H9 (cell line): ENCODE measurements around the gene ZNF224. TPM values are rescaled to one million over a fixed set of nuclear protein-coding genes. Genes with fewer than 3 reads are reported as not detected.

Experiments used
- DNase-seq: peaks from one replicate; pipeline ENCODE4 v3.0.0-alpha.2; 2017
- H2AFZ ChIP-seq: one replicate; pipeline ENCODE4 v1.6.1; 2013; ENCODE audit warnings: mild to moderate bottlenecking, low read length, control low read depth, moderate library complexity
- H2AK5ac ChIP-seq: 2 replicates; pipeline ENCODE4 v1.6.1; 2013; ENCODE audit warnings: low read length, control low read depth, mixed read lengths; ENCODE audit not compliant: insufficient read length
- H2BK120ac ChIP-seq: one replicate; pipeline ENCODE4 v1.6.1; 2013; ENCODE audit warnings: low read depth, mild to moderate bottlenecking, low read length, control low read depth, inconsistent platforms; ENCODE audit not compliant: poor library complexity, severe bottlenecking
- H2BK12ac ChIP-seq: 2 replicates; pipeline ENCODE4 v1.6.1; 2013; ENCODE audit warnings: low read length, control low read depth, mixed read lengths, low read depth; ENCODE audit not compliant: insufficient read length
- H2BK15ac ChIP-seq: 2 replicates; pipeline ENCODE4 v1.6.1; 2013; ENCODE audit warnings: low read depth, low read length, control low read depth
- H2BK20ac ChIP-seq: one replicate; pipeline ENCODE4 v1.6.1; 2013; ENCODE audit warnings: low read depth, mild to moderate bottlenecking, low read length, control low read depth, inconsistent platforms; ENCODE audit not compliant: poor library complexity, severe bottlenecking
- H2BK5ac ChIP-seq: 2 replicates; pipeline ENCODE4 v1.6.1; 2013; ENCODE audit warnings: low read length, control low read depth, mixed read lengths; ENCODE audit not compliant: insufficient read length
- H3K14ac ChIP-seq: 2 replicates; pipeline ENCODE4 v1.6.1; 2013; ENCODE audit warnings: low read length, control low read depth; ENCODE audit not compliant: insufficient read depth
- H3K18ac ChIP-seq: 2 replicates; pipeline ENCODE4 v1.6.1; 2013; ENCODE audit warnings: low read depth, mild to moderate bottlenecking, mixed read lengths, low read length, control low read depth; ENCODE audit not compliant: insufficient read length
- H3K23ac ChIP-seq: 2 replicates; pipeline ENCODE4 v1.6.1; 2013; ENCODE audit warnings: low read length, control low read depth, mixed read lengths, low read depth; ENCODE audit not compliant: insufficient read length
- H3K23me2 ChIP-seq: 2 replicates; pipeline ENCODE4 v1.6.1; 2013; ENCODE audit warnings: low read depth, mild to moderate bottlenecking, mixed read lengths, low read length, control low read depth; ENCODE audit not compliant: insufficient read length, poor library complexity, severe bottlenecking
- H3K27ac ChIP-seq: 2 replicates; pipeline ENCODE4 v1.5.1; 2013; ENCODE audit warnings: low read length, control low read depth, mixed read lengths, low read depth; ENCODE audit not compliant: insufficient read length
- H3K27me3 ChIP-seq: 2 replicates; pipeline ENCODE4 v1.6.1; 2013; ENCODE audit warnings: low read length, control low read depth, inconsistent platforms; ENCODE audit not compliant: insufficient read depth
- H3K4ac ChIP-seq: 2 replicates; pipeline ENCODE4 v1.6.1; 2013; ENCODE audit warnings: low read depth, mild to moderate bottlenecking, control low read depth, inconsistent platforms, low read length, moderate library complexity
- H3K4me1 ChIP-seq: 2 replicates; pipeline ENCODE4 v1.6.1; 2013; ENCODE audit warnings: low read length, control low read depth, inconsistent platforms; ENCODE audit not compliant: insufficient read depth
- H3K4me2 ChIP-seq: 2 replicates; pipeline ENCODE4 v1.6.1; 2013; ENCODE audit warnings: low read length, control low read depth, mixed read lengths; ENCODE audit not compliant: insufficient read length, insufficient read depth
- H3K56ac ChIP-seq: 2 replicates; pipeline ENCODE4 v1.6.1; 2013; ENCODE audit warnings: low read depth, mild to moderate bottlenecking, mixed read lengths, low read length, control low read depth; ENCODE audit not compliant: insufficient read length
- H3K79me1 ChIP-seq: 2 replicates; pipeline ENCODE4 v1.6.1; 2013; ENCODE audit warnings: low read depth, mild to moderate bottlenecking, moderate library complexity, low read length, control low read depth, inconsistent platforms; ENCODE audit not compliant: insufficient read depth, poor library complexity, severe bottlenecking
- H3K79me2 ChIP-seq: 2 replicates; pipeline ENCODE4 v1.6.1; 2013; ENCODE audit warnings: low read length, control low read depth, inconsistent platforms; ENCODE audit not compliant: insufficient read depth
- H3K9ac ChIP-seq: 2 replicates; pipeline ENCODE4 v1.6.1; 2013; ENCODE audit warnings: low read length, control low read depth, mixed read lengths; ENCODE audit not compliant: insufficient read length; ENCODE audit errors: extremely low read depth
- H3K9me3 ChIP-seq: one replicate; pipeline ENCODE4 v1.6.1; 2013; ENCODE audit warnings: low read depth, low read length, inconsistent platforms; ENCODE audit not compliant: control insufficient read depth
- H3T11ph ChIP-seq: one replicate; pipeline ENCODE4 v1.6.1; 2013; ENCODE audit warnings: mild to moderate bottlenecking, low read length, control low read depth, inconsistent platforms
- H4K20me1 ChIP-seq: one replicate; pipeline ENCODE4 v1.6.1; 2013; ENCODE audit not compliant: control insufficient read depth, insufficient read length, insufficient read depth
- H4K5ac ChIP-seq: 2 replicates; pipeline ENCODE4 v1.6.1; 2013; ENCODE audit warnings: low read depth, mild to moderate bottlenecking, mixed read lengths, low read length, control low read depth; ENCODE audit not compliant: insufficient read length
- H4K8ac ChIP-seq: replicated peaks from 2 replicates; pipeline ENCODE4 v1.6.1; 2013; ENCODE audit warnings: low read length, control low read depth, mixed read lengths, low read depth; ENCODE audit not compliant: insufficient read length
- H4K91ac ChIP-seq: 2 replicates; pipeline ENCODE4 v1.6.1; 2013; ENCODE audit warnings: low read depth, mild to moderate bottlenecking, moderate library complexity, mixed read lengths, low read length, control low read depth; ENCODE audit not compliant: insufficient read length
- H3K27ac Mint-ChIP-seq, 3 experiments: 2 replicates in 2 of 3; 3 replicates in 1 of 3; pipeline ENCODE4 v1.8.0; 2020 to 2021; ENCODE audit warnings: mixed read lengths in 3 of 3, mild to moderate bottlenecking in 1 of 3, moderate library complexity in 1 of 3
- H3K27me3 Mint-ChIP-seq: 2 replicates; pipeline ENCODE4 v1.8.0; 2021; ENCODE audit warnings: low read depth, mild to moderate bottlenecking, moderate library complexity, mixed read lengths
- H3K36me3 Mint-ChIP-seq, 3 experiments: 2 replicates in 2 of 3; 3 replicates in 1 of 3; pipeline ENCODE4 v1.8.0; 2020 to 2021; ENCODE audit warnings: low read depth in 3 of 3, mixed read lengths in 3 of 3; ENCODE audit not compliant: insufficient read depth in 1 of 3
- H3K4me1 Mint-ChIP-seq, 2 experiments: 2 replicates each; pipeline ENCODE4 v1.8.0; 2020; ENCODE audit warnings: mixed read lengths in 2 of 2
- H3K4me3 Mint-ChIP-seq, 2 experiments: 2 replicates in 1 of 2; 3 replicates in 1 of 2; pipeline ENCODE4 v1.8.0; 2020 to 2021; ENCODE audit warnings: mild to moderate bottlenecking in 2 of 2, mixed read lengths in 2 of 2, moderate library complexity in 1 of 2
- H3K9me3 Mint-ChIP-seq, 2 experiments: 2 replicates in 1 of 2; 3 replicates in 1 of 2; pipeline ENCODE4 v1.8.0; 2020; ENCODE audit warnings: mild to moderate bottlenecking in 2 of 2, mixed read lengths in 2 of 2, moderate library complexity in 1 of 2
- total RNA-seq: library from RNA; stranded (reverse); gene quantifications from 2 replicates; pipeline ENCODE4 v1.2.1, GENCODE V29; 2021
- TF ChIP-seq, protein P1 (sequence below): fragments of 200-600 bp; sonication (generic); conservative IDR thresholded peaks from 3 replicates; pipeline ENCODE4 v1.8.0; 2021; ENCODE audit warnings: antibody characterized with exemption, mild to moderate bottlenecking

The ZNF224 gene
- total RNA-seq, 1 experiment from 2014 or later, result 19.0 TPM

DNA sequence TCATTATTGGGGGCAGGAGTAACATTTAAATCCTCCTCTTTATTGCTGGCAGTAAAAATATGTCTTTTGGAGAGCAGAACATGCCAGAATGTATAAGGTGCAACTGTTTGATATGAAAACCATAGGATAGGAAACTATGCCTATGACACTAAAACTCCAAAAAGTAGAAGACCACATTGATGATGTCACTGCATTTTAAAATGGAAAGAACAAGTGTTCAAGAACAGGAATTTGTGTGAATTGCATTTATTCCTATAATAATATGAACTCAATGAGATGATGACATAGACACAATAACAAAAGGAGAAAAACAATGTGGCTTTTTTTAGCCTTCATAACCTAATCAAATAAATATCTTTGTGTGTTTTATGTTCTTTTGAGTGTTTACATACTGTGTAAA, 15.3 kb downstream of the ZNF224 start:
- Histone ChIP-seq H2BK15ac (no peak overlapping the region), H3K9ac (no peak overlapping the region), H3K18ac (no peak overlapping the region), H3K4ac (no peak overlapping the region), H2BK12ac (no peak overlapping the region), H3K79me1 (peaks cover 1% of the 10 kb centered on the region), H3K27me3 (no peaks in the 10 kb centered on the region), H3K4me1 (no peaks in the 10 kb centered on the region), H4K5ac (no peak overlapping the region), H4K20me1 (no peaks in the 10 kb centered on the region), H2BK20ac (no peak overlapping the region), H3K9me3 (peaks cover 26% of the 10 kb centered on the region), H3K4me2 (no peak overlapping the region), H2BK5ac (no peak overlapping the region), H3T11ph (no peak overlapping the region), H3K27ac (no peak overlapping the region), H3K79me2 (no peaks in the 10 kb centered on the region), H2AFZ (no peak overlapping the region), H2AK5ac (no peak overlapping the region), H3K23me2 (no peaks in the 10 kb centered on the region), H3K23ac (no peak overlapping the region), H3K14ac (no peak overlapping the region), H3K56ac (no peak overlapping the region), H4K8ac (no peak overlapping the region), H2BK120ac (no peak overlapping the region), H4K91ac (no peak overlapping the region)
- H3K27me3 Mint-ChIP-seq, result peaks cover 3% of the 10 kb centered on the region; the same call in 1 of the 2 replicates
- peaks cover 59 to 60% of the 10 kb centered on the region in 2 experiments for H3K9me3 Mint-ChIP-seq
- peaks cover 52 to 66% (median 66%) of the 10 kb centered on the region in 3 experiments for H3K36me3 Mint-ChIP-seq
- peaks cover 5 to 12% of the 10 kb centered on the region in 2 experiments for H3K4me1 Mint-ChIP-seq
- H3K27ac Mint-ChIP-seq, result no peak overlapping the region
- TF ChIP-seq, protein P1, sequence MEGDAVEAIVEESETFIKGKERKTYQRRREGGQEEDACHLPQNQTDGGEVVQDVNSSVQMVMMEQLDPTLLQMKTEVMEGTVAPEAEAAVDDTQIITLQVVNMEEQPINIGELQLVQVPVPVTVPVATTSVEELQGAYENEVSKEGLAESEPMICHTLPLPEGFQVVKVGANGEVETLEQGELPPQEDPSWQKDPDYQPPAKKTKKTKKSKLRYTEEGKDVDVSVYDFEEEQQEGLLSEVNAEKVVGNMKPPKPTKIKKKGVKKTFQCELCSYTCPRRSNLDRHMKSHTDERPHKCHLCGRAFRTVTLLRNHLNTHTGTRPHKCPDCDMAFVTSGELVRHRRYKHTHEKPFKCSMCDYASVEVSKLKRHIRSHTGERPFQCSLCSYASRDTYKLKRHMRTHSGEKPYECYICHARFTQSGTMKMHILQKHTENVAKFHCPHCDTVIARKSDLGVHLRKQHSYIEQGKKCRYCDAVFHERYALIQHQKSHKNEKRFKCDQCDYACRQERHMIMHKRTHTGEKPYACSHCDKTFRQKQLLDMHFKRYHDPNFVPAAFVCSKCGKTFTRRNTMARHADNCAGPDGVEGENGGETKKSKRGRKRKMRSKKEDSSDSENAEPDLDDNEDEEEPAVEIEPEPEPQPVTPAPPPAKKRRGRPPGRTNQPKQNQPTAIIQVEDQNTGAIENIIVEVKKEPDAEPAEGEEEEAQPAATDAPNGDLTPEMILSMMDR, result no peak
- no peak overlapping the region for H3K4me3 Mint-ChIP-seq
- DNase-seq, result no peak
